Esophagus squamous epithelium (tissue), 5 donors: ENCODE measurements around the gene GNA12. TPM values are rescaled to one million over a fixed set of nuclear protein-coding genes. Genes with fewer than 3 reads are reported as not detected.

Experiments
- DNase-seq: peaks from one replicate; lab custom pipeline; 2025; lab: John Stamatoyannopoulos, UW
- H3K27ac ChIP-seq, 4 donors: fragments of 200-600 bp; sonication (generic); one replicate each; pipeline ENCODE4 v1.5.1; 2016 to 2019; ENCODE audit warnings: mild to moderate bottlenecking in 1 of 4
- H3K27me3 ChIP-seq, 4 donors: fragments of 200-600 bp; sonication (generic); 1 replicate in 3 of 4; 2 replicates in 1 of 4; pipeline versions ENCODE4 v1.5.1 to v1.6.0; 2017 to 2021; ENCODE audit warnings: antibody characterized with exemption in 1 of 4
- H3K36me3 ChIP-seq, 3 donors: fragments of 200-600 bp; sonication (generic); one replicate each; pipeline ENCODE4 v1.5.1; 2016 to 2019
- H3K4me1 ChIP-seq, 3 donors: fragments of 200-600 bp; sonication (generic); one replicate each; pipeline ENCODE4 v1.5.1; 2017 to 2019
- H3K4me3 ChIP-seq, 4 donors: fragments of 200-600 bp; sonication (generic); 1 replicate in 3 of 4; 2 replicates in 1 of 4; pipeline ENCODE4 v1.5.1; 2016 to 2019; ENCODE audit warnings: mild to moderate bottlenecking in 2 of 4, moderate library complexity in 1 of 4
- H3K9me3 ChIP-seq, 3 donors: fragments of 200-600 bp; sonication (generic); one replicate each; pipeline ENCODE4 v1.5.1; 2016 to 2019
- CTCF ChIP-seq, 6 experiments: fragments of 450-650 bp in 4 of 6; fragments of 200-600 bp in 2 of 6; sonication (generic) in 2 of 6; IDR thresholded peaks; one replicate each; pipeline ENCODE4 v1.5.1; 2016 to 2019; ENCODE audit warnings: antibody characterized with exemption in 6 of 6, mild to moderate bottlenecking in 4 of 6, moderate library complexity in 4 of 6
- POLR2A ChIP-seq, 4 donors: fragments of 450-650 bp; IDR thresholded peaks; one replicate each; pipeline ENCODE4 v1.6.1; 2017; ENCODE audit warnings: antibody characterized with exemption in 4 of 4, mild to moderate bottlenecking in 4 of 4, moderate library complexity in 3 of 4
- WGBS, 2 donors: methylation state at CpG; one replicate each; pipeline ENCODE4 v1.1.5; 2018; 5-methylcytosine and 5-hydroxymethylcytosine counted together
- intact Hi-C: fragments of 100-400 bp; cut with DNase I; formaldehyde crosslinking; loops from one replicate; pipeline ENCODE4 v1.15.0; 2022
- total RNA-seq, 4 donors: library from RNA; depleted of rRNA; stranded (reverse); fragments of >200 nt; gene quantifications; one replicate each; pipeline ENCODE4 v1.1.0, GENCODE V29; 2016
- donor health status: DM: yes; HTN: yes; CAD: no.

GNA12 gene
- total RNA-seq, 4 donors from 2014 or later, result 6.6 to 11.6 (median 7.6) TPM

GRCh38 chr7:2880874-2881533, 36.9 kb upstream of the GNA12 start:
- Histone ChIP-seq H3K4me3 (no peak overlapping the region), H3K27ac (no peak overlapping the region), H3K9me3 (no peaks in the 10 kb centered on the region), H3K4me1 (peaks cover 0 to 14% (median 0%) of the 10 kb centered on the region in 3 donors), H3K36me3 (no peaks in the 10 kb centered on the region), H3K27me3 (peaks cover 0 to 12% (median 0%) of the 10 kb centered on the region in 4 donors)
- WGBS, 2 donors, result 65 to 76% methylated on average over 13 to 17 of the region's 18 CpGs
- no peak for DNase-seq
- intact Hi-C loops, result no loop called here
- no peak for TF ChIP-seq CTCF (IDR thresholded peaks at IDR 0.05)
- no peak for TF ChIP-seq POLR2A (IDR thresholded peaks at IDR 0.05)

DNA sequence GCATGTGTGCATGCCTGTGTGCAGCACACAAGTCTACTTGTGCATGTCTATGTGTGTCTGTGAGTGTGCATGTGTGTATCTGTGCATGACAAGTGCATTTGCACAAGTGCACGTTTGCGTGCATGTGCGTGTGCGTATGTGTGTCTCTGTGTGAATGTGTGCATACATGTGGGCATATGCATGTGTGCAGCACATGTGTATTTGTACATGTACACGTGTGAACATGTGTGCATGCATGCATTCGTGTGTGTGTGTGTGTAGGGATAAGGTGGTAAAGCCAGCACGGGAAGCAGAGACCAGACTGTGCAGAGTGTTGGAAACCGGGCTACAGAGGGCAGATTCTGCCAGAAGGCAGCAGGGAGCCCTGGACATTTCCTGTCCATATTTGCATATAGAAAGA, 35.9 kb upstream of the GNA12 start:
- Histone ChIP-seq H3K27me3 (peaks cover 0 to 8% (median 0%) of the 10 kb centered on the region in 4 donors), H3K9me3 (no peaks in the 10 kb centered on the region), H3K36me3 (no peaks in the 10 kb centered on the region), H3K27ac (no peak overlapping the region), H3K4me1 (peaks cover 0 to 14% (median 0%) of the 10 kb centered on the region in 3 donors), H3K4me3 (no peak overlapping the region)
- 69 to 79% methylated on average over 8 of the region's 8 CpGs for WGBS, 2 donors
- intact Hi-C loops, result no loop called here
- DNase-seq, result no peak
- TF ChIP-seq POLR2A (IDR thresholded peaks at IDR 0.05) (no peak), CTCF (IDR thresholded peaks at IDR 0.05) (no peak)

DNA sequence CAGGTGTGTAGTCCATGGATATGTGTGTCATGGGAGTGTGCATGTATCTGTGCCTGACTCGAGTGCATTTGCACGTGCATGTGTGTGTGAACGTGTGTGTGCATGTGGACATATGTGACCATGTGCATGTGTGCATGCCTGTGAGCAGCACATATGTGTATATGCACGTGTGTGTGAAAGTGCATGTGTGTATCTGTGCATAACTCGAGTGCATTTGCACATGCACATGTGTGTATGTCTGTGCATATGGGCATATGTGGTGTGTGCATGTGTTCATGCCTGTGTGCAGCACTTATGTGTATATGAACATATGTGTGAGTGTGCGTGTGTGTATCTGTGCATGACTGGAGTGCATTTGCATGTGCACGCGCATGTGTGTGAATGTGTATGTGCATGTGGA, 35.2 kb upstream of the GNA12 start:
- 88 to 89% methylated on average over 8 of the region's 8 CpGs for WGBS, 2 donors
- peaks cover 0 to 8% (median 0%) of the 10 kb centered on the region in 4 donors for H3K27me3 ChIP-seq
- H3K27ac ChIP-seq, result no peak overlapping the region
- H3K4me3 ChIP-seq, result no peak overlapping the region
- intact Hi-C loops, result no loop called here
- H3K9me3 ChIP-seq, result no peaks in the 10 kb centered on the region
- TF ChIP-seq POLR2A (IDR thresholded peaks at IDR 0.05) (no peak), CTCF (IDR thresholded peaks at IDR 0.05) (no peak)
- no peak for DNase-seq
- H3K4me1 ChIP-seq, result peaks cover 0 to 14% (median 0%) of the 10 kb centered on the region in 3 donors
- H3K36me3 ChIP-seq, result no peaks in the 10 kb centered on the region

DNA sequence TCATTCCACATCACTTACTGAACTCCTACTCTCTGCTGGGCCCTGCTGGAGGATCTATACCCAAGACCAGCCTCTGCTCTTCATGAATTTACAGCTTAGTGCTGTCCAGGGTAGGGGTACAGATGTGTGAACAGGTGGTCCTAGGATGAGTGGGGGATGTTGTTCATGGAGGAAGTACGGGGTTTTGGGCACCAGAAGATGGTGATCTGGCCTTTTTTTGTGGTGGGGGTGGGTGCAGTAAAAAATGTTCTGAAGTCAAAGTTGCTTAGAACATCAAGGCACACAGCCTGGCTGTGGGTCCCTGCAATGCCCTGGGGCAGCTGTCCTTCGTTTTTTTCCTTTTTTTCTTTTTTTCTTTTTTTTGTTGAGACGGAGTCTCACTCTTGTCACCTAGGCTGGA, 34.2 kb upstream of the GNA12 start:
- Histone ChIP-seq H3K27ac (no peak overlapping the region), H3K27me3 (peaks cover 0 to 6% (median 0%) of the 10 kb centered on the region in 4 donors), H3K4me1 (peaks cover 0 to 20% (median 0%) of the 10 kb centered on the region in 3 donors), H3K4me3 (no peak overlapping the region), H3K36me3 (no peaks in the 10 kb centered on the region), H3K9me3 (no peaks in the 10 kb centered on the region)
- DNase-seq, result no peak
- intact Hi-C loops, result no loop called here
- 62 to 74% methylated on average over 3 of the region's 3 CpGs for WGBS, 2 donors
- TF ChIP-seq CTCF (IDR thresholded peaks at IDR 0.05) (no peak), POLR2A (IDR thresholded peaks at IDR 0.05) (no peak)

DNA sequence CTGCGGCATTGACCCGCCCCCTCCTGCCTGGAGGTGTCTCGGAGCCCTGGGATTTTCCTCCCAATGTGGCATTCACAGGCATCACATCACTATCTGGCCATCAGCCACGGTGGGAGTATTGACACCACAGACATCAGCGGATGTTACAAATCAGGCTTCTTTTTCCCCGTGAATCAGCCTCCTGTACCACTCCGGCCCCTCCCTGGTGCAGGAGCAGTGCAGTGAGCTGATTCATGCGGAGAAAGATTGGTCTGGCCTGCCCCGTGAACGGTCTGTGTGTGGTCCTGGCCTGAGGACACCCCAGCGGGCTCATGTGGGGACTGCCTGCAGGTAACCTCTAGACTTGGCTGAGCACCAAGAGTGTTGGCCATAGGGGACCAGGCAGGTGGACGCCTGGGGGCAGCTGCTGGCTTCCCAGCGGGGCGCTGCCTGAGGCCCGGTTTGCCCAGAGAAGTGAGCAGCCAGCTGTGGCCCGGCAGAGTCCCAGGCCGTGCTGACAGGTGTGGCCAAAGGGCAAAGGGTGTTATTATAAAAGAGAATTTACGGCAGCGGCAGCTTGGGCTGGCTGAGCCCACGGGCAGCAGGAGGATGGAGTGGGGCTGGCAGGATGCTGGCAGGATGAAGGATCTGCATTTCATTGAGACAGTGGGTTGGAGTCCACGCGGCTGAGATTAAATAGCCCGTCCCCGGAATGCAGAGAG, 32.1 kb upstream of the GNA12 start:
- no peak overlapping the region for H3K4me3 ChIP-seq
- intact Hi-C loops, result no loop called here
- H3K9me3 ChIP-seq, result no peaks in the 10 kb centered on the region
- no peak overlapping the region for H3K27ac ChIP-seq
- DNase-seq, result no peak
- peaks cover 0 to 22% (median 0%) of the 10 kb centered on the region in 3 donors for H3K4me1 ChIP-seq
- H3K27me3 ChIP-seq, result peaks cover 0 to 4% (median 0%) of the 10 kb centered on the region in 4 donors
- WGBS, 2 donors, result 66 to 69% methylated on average over 9 to 18 of the region's 24 CpGs
- no peaks in the 10 kb centered on the region for H3K36me3 ChIP-seq
- TF ChIP-seq POLR2A (IDR thresholded peaks at IDR 0.05) (no peak), CTCF (IDR thresholded peaks at IDR 0.05) (no peak)
